RKO (cell line): ENCODE measurements around the gene MICALL2.

Experiments
- DNase-seq: peaks from one replicate; pipeline ENCODE4 v3.0.0-alpha.2; 2016; ENCODE audit warnings: low spot score

The MICALL2 gene

DNA sequence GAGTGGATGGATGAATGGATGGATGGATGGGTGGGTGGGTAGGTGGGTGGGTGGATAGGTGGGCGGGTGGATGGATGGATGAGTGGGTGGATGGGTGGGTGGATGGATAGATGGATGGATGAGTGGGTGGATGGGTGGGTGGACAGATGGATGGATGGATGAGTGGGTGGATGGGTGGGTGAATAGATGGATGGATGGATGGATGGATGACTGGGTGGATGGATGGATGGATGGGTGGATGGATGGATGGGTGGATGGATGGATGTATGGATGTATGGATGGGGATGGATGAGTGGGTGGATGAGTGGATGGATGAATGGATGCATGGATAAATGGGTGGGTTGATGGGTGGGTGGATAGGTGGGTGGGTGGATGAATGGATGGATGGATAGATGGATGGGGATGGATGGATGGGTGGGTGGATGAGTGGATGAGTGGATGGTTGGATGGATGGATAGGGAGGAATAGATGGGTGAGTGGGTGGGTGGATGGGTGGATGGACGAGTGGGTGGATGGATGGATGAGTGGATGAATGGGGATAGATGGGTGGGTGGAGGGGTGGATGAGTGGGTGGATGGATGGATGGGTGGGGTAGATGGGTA lies 43.8 kb downstream of the MICALL2 start:
- DNase-seq, result no peak

GRCh38 chr7:1413936-1414639 lies 45.2 kb downstream of the MICALL2 start:
- DNase-seq, result no peak

GRCh38 chr7:1412322-1413261 lies 46.7 kb downstream of the MICALL2 start:
- DNase-seq, result peak; percentile 84

GRCh38 chr7:1411414-1411813 lies 47.9 kb downstream of the MICALL2 start:
- no peak for DNase-seq

- no peak for DNase-seq
Observed at GRCh38 chr7:1410992-1411391, 48.3 kb downstream of the MICALL2 start.

- DNase-seq, result no peak
Observed at GRCh38 chr7:1409555-1409954, 49.7 kb downstream of the MICALL2 start.

GRCh38 chr7:1408466-1408865 lies 50.8 kb downstream of the MICALL2 start:
- no peak for DNase-seq

GRCh38 chr7:1407892-1408291 lies 51.4 kb downstream of the MICALL2 start:
- DNase-seq, result no peak

- DNase-seq, result no peak
Observed at GRCh38 chr7:1404898-1405548, 54.2 kb downstream of the MICALL2 start.

- DNase-seq, result no peak
Observed at GRCh38 chr7:1404460-1404809, 54.8 kb downstream of the MICALL2 start.

DNA sequence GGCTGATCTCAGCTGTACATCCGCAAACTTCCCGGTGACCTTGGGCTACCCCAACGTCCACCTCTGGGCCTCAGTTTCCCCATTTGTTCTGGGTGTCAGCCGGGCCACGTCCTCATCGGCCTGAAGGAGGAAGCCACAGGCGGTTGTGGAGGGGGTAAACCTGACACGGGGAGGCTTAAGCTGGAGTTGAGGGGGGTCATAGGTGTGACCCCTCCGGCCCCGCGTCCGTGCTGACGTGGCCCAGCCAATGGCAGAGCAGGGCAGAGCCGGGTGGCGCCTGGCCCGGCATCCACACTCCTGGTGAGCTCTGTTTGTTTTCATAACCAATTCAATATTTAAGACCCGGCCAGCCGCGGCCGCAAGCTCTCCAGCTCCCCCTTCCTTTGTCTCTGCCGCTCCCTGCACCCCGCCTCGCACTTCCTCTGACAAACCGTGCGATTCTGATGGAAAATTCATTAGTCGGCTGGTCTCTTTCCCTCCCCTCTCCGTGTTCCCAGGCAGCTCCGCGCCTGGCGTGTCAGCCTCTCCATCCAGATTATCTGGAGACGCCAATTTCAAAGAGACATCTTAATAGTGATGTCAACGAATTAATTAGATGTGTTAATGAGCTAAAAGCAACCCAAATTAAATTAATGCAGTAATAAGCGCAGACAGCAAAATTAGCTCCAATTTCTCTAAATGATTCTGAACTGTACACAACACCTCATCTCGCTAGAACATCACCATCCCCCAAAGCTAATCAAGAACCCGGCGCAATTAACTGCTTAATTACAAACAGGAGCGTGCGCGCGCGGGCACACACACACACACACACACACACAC lies 55.4 kb downstream of the MICALL2 start:
- DNase-seq, result no peak

DNA sequence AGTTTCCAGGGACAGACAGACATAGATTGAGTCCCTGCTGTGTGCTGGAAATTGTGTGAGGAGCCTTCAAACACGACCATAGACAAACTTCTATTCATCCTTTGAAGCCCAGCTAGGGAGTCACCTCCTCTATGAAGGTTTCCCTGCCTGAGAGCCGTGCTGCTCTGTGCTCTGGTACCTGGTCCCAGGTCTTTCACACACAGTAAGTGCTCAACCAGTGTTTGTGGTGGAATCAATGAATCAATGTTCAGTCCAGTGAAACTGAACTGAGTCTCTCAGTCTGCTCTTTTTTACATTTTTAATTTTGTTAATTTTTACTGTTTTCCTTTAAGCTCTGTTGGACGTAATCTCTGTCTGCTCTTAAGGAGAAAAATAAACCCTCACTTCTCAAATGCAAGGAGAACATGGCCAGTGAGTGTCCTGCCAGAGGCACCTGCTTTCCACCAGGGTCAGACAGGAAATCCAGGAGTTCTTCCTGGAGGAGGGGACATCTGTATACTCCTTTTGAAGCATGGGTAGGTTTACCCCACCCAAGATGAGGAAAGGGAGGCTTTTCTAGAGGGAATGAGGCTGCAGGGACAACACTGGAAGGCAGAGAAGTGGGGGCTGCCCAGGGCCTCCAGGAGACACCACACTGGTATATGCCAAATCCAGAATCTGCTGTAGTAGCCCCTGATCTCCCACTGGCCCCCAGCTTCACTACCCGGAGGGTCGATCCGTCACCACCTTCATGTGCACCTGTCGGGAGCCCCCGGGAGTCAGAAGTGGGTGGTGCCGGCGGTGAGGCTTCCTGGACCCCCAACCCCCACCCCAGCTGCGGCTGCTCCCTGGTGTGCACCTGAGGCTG lies 56.3 kb downstream of the MICALL2 start:
- no peak for DNase-seq

GRCh38 chr7:1402110-1402790 lies 57.0 kb downstream of the MICALL2 start:
- DNase-seq, result no peak

- no peak for DNase-seq
Observed at GRCh38 chr7:1401011-1401410, 58.3 kb downstream of the MICALL2 start.

GRCh38 chr7:1400371-1400770 lies 58.9 kb downstream of the MICALL2 start:
- no peak for DNase-seq

GRCh38 chr7:1397491-1398327 lies 61.6 kb downstream of the MICALL2 start:
- peak; percentile 72 for DNase-seq

- no peak for DNase-seq
Observed at GRCh38 chr7:1396195-1396594, 63.1 kb downstream of the MICALL2 start.

GRCh38 chr7:1395211-1396070 lies 63.8 kb downstream of the MICALL2 start:
- no peak for DNase-seq
